ENCODE data around the gene EBF3.

EBF3 gene

GRCh38 chr10:129964611-129965424, 744 bp upstream of the EBF3 start:
- peak overlapping the region; percentile 56 for H3K4me3 ChIP-seq (replicated peaks in 1 of 2; ENCODE audit: low read depth in 2 of 2, low read length in 2 of 2)
- no peak for TF ChIP-seq CTCF (IDR thresholded peaks at IDR 0.05; ENCODE audit: low read depth, low read length)
- peak; percentile 24 to 44 for DNase-seq (ENCODE audit: low read depth in 2 of 2)

GRCh38 chr10:129962872-129963640, 1.0 kb downstream of the EBF3 start:
- peak; percentile 55 to 73 for DNase-seq (ENCODE audit: low read depth in 2 of 2)
- TF ChIP-seq CTCF (IDR thresholded peaks at IDR 0.05; ENCODE audit: low read depth, low read length) = no peak
- peak overlapping the region; percentile 71 to 73 for H3K4me3 ChIP-seq (replicated peaks in 1 of 2; ENCODE audit: low read depth in 2 of 2, low read length in 2 of 2)

GRCh38 chr10:129962031-129962871, 1.8 kb downstream of the EBF3 start:
- H3K4me3 ChIP-seq (replicated peaks in 1 of 2; ENCODE audit: low read depth in 2 of 2, low read length in 2 of 2) = peak overlapping the region; percentile 71 to 73
- DNase-seq (ENCODE audit: low read depth in 2 of 2) = peak; percentile 69 to 85
- no peak for TF ChIP-seq CTCF (IDR thresholded peaks at IDR 0.05; ENCODE audit: low read depth, low read length)

- H3K4me3 ChIP-seq (replicated peaks in 1 of 2; ENCODE audit: low read depth in 2 of 2, low read length in 2 of 2) = peak overlapping the region; percentile 36 to 73
- peak; percentile 11 for TF ChIP-seq CTCF (IDR thresholded peaks at IDR 0.05; ENCODE audit: low read depth, low read length)
- peak; percentile 52 to 53 for DNase-seq (ENCODE audit: low read depth in 2 of 2)
Observed at GRCh38 chr10:129961157-129961701, 2.8 kb downstream of the EBF3 start.

GRCh38 chr10:129960481-129961156, 3.5 kb downstream of the EBF3 start:
- DNase-seq (ENCODE audit: low read depth in 2 of 2) = no peak
- H3K4me3 ChIP-seq (replicated peaks in 1 of 2; ENCODE audit: low read depth in 2 of 2, low read length in 2 of 2) = peak overlapping the region; percentile 36 to 73
- no peak for TF ChIP-seq CTCF (IDR thresholded peaks at IDR 0.05; ENCODE audit: low read depth, low read length)

All from cardiac fibroblast (primary cell).